Measurements from ENCODE around the gene ZNF516.

The ZNF516 gene

GRCh38 chr18:76398295-76398694 is 96.7 kb downstream of the ZNF516 start:
- no peak for DNase-seq

DNA sequence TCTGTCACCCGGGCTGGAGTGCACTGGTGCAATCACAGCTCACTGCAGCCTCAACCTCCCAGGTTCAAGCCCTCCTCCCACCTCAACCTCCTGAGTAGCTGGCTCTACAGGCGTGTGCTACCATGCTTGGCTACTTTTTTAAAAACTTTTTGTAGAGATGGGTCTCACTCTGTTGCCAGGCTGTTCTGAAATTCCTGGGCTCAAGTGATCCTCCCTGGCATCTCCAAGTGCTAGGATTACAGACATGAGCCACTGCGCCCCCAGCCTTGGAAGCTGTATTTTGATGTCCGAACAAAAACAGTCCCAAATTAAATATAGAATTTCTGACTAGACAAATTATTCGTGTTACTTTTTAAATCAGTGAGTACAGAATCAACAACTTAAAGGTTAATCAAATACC is 97.4 kb downstream of the ZNF516 start:
- no peak for DNase-seq

GRCh38 chr18:76396792-76397191 is 98.2 kb downstream of the ZNF516 start:
- DNase-seq: no peak

- no peak for DNase-seq
Measured at GRCh38 chr18:76395609-76396008, 99.4 kb downstream of the ZNF516 start.

- no peak for DNase-seq
Measured at GRCh38 chr18:76394780-76395476, 100.1 kb downstream of the ZNF516 start.

GRCh38 chr18:76392349-76392748 is 102.7 kb downstream of the ZNF516 start:
- no peak for DNase-seq

DNA sequence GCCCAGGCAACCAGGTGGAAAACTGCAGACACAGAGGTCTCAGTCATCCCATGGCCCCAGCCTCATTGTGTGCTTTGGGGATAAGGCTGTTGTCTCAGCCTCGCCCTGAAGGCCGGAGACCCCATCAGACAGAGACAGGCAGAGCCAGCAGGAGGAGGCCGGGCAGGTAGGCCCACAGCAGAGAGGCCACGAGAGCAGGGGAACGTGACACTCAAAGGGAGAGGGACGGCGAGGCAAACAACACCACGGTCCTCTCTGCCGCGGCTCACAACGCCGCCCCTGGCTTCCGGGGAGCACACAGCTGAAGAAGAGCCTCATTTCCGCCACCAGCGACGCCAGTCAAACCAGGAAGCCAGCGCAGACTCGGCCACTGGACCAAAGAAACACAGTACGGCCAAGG is 103.3 kb downstream of the ZNF516 start:
- DNase-seq: no peak

DNA sequence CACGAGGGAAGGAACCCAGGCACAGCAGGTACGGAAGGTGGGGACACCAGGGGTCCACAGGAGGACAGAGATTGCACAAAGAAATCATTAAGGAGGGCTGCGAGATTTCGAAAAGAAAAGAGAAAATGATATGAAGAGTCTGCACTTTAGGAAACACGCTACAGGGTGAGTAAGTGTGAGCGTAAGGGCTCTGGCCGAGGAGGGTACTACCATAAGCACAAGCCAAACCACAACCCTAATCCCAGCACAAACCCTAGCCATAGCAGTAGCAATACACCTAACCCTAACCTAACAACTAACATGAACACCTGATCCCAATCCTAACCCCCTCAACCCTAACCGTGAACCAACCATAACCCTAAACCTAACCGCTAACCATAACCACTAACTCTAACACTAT is 104.0 kb downstream of the ZNF516 start:
- DNase-seq: no peak

DNA sequence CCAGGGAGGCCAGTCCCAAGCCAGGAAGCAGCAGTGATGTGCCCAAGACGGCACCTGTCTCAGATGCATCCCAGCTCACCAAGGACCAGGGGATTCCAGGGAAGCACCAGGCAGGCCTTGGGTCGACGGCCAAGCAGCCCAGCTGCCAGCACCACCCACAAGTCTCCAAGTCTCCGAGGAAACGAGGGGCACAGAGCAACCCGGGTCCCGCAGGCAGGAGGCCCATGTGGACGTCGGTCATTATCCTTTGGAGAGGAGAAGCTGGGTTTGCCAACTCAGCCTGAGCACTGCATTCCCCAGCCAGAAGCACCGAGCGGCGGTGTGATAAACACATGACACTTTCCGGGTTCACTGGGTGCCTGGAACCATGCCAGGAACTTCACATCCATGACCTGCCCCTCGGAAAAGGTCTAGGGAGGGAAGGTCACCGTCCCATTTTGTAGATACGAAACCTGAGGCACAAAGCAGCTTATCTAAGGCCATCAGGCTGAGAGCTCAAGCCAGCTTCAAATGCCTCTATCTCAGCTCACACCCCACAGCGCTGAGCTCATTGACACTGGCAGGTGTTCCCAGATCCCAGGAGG is 104.5 kb downstream of the ZNF516 start:
- no peak for DNase-seq

GRCh38 chr18:76389716-76390115 is 105.3 kb downstream of the ZNF516 start:
- DNase-seq: no peak

DNA sequence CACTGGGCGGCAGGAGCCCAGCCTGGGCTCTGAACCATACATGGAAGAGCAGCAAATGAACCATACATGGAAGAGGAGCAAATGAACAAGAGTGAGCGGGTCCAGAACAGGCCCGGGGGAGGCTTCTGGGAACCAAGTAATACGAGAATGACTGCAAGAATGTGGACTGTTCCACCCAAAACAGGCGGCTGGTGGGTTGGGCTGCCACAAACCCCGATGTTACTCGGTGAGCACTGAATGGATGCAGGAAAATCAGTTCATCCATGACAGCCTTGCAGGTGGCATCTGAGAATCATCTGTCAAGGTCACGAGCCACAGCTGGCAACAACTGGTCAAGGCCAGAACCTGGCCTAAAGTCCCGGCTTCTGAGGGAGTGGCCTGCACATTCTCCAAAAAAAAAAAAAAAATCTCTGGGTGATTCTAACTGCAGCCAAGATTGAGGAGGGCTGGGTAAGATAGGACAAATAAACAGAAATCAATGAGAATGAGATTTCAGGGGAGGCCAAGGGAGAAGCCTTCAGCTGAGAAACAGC is 106.1 kb downstream of the ZNF516 start:
- DNase-seq: no peak

DNA sequence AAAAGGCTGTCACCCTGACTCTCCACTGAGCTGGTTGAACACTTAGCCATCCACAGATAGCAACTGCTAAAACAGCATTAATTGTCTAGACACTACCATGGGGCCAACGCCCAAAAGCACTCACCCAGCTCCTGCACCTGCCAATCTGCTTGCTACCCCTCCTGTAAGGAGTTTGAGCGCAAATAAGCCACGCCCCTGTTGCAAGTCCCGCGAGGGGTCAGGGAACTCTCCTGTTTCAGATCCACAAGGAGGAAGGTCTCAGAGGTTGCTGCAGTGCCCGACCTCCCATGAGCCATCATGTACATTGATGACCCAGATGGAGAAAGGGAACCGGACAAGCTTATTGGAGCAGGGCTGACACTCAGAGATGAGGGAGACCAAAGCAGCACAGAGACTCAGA is 106.8 kb downstream of the ZNF516 start:
- no peak for DNase-seq

GRCh38 chr18:76387608-76388007 is 107.4 kb downstream of the ZNF516 start:
- no peak for DNase-seq

DNA sequence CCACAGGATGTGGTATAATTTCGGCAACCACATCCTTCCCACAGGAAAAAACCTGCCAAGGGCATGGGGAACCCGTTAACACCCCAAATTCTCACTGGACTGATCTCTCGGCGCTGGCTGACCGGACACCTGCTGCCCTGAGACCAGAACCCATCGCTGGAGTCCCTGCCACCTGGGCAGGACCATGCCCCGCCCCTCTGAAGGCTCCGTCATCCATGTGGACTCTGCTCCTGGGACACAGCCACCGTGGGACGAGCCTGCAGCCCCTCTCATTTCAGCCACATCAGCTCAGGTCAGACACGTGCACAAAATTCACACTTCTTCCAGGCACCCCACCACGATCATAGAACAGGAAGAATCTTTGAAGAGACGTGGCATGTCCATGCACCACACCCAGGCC is 108.2 kb downstream of the ZNF516 start:
- DNase-seq: no peak

GRCh38 chr18:76386071-76386470 is 109.0 kb downstream of the ZNF516 start:
- no peak for DNase-seq

DNA sequence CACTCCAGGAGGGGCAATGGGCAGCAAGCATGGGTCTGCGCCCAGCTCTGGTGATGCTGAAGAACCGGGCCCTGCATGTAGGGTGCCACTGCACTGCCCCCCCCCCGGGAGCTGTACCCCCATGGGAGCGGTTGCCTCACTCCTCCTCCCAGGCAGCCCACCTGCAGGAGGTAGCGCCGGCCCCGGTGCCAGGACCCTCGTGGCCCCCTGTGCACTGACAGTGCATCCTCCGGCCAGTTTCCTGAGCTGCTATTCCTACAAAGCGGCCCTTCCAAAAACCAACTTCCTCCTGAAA is 109.4 kb downstream of the ZNF516 start:
- DNase-seq: no peak

DNA sequence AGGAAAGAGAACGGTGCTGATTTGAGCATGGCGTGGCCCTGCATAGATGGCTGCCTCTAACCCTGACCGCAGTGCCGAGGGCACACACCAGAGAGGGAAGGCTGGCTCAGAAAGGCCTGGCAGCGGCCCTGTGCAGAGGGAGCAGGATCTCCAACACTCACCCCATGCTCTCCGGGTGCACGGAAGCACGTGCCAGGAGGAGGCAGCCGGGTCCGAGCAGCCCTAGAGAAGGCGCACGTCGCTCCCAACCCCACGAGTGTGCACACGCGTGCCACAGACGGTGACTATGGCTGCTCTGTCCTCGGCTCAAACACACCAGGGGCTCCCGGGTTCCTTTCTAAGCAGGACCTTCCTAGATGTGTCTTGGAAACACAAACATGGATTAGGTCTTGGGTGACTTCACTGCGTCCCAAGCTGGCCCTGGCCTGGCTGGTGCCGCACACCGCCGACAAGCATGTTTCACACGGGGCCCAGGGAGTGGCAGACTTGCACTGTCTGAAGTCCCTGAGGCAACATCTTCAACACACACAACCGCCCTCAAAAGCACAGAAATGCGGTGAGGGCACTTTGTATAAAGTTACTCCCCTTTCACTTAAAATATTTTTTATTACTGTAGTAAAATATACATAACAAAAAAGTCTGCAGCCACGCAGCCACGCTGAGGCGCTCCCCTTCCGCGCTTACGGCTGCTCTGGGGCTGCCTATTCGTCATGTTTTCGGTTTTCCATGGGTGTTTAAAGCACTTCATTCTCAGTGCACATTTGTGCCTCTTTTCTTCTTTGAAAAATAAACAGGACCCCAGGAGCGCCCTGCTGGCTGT is 110.0 kb downstream of the ZNF516 start:
- DNase-seq: no peak

DNA sequence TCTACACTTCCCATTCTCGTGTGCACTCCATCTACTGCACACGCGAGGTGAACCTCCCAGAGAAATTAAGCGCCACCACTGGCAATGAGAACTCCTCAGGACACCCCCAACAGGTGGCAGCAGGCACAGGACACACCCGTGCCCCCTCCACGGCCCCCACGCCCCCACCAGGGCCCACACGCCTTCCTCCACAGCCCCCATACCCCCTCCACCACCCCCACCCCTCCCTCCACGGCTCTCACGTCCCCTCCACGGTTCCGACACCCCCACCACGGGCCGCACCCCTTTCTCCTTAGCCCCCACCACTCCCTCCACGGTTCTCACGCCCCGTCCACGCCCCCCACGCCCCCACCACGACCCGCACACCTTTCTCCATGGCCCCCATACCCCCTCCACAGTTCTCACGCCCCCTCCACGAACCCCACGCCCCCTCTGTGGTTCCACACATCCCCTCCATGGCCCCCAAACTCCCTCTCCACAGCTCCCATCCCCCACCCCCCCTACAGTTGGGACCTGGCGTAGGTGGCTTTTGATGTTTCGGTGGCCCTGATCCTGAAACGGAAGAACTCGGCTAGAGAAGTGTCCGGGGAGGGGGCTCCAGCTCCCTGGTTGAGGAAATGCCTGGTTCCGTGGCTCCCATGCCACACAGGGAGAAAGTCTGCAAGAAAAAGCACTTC is 110.8 kb downstream of the ZNF516 start:
- no peak for DNase-seq

- DNase-seq: no peak
Measured at GRCh38 chr18:76383636-76384035, 111.4 kb downstream of the ZNF516 start.

- no peak for DNase-seq
Measured at GRCh38 chr18:76382275-76382674, 112.8 kb downstream of the ZNF516 start.

DNA sequence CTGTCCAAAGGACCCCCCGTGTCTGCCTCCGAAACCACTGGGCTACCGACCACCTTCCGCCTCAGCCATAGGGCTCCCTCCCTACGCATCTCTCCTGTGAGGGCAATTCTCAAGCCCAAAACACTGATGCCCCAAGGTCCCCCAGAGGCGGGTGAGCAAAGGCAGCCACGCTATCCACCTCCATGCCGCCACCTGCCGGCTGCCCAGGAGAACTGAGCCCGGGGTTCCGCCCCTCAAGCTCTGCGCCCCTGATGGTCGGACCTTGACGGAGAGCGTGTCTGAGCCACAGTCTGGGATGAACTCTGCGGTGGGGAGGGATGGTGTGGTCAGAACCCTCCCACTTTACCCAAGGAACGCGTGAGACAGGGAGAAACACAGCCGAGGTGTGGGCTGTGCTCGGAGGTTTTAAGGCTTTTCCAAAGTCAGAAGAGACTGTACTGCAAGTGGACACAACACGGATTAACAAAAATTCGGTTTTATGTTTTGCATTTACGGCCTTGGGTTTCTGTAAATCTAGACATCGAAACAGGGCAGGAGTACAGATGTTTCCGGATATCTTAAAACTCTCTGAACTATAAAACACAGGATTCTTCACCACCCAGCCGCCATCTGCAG is 114.1 kb downstream of the ZNF516 start:
- no peak for DNase-seq

- no peak for DNase-seq
Measured at GRCh38 chr18:76380127-76380729, 114.8 kb downstream of the ZNF516 start.

All from GF-D8 (cell line).